Activated naive CD8-positive, alpha-beta T cell treated with anti-CD3 and anti-CD28 coated beads, Interleukin-2, amount 50 U/mL, for 16 hours (primary cell): ENCODE measurements around the gene SLC12A3.

Experiments
- DNase-seq: peaks from one replicate; pipeline ENCODE4 v3.0.0-alpha.2; 2020; ENCODE audit warnings: low read depth, low spot score

SLC12A3 gene

DNA sequence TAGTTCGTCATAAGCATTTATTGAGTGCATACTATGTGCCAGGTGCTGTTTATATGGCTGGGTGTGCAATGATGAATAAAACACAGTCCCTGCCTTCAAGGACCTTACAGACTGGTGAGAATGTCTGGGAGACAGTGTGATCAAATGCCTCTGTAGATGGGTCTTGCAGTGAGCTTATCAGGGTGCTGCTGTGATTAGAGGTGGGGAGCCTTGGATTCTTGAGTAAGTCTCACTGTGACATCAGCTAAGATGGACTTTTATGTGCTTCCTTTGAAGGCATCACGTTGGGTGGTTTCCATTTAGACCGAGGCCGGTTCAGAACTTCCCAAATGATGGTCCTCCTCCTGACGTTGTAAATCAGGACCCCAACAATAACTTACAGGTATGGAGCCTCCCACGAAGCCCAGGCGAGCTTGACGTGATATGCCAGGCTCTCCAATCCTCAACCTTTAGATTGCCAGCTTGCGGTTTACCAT is 76.9 kb downstream of the SLC12A3 start:
- DNase-seq, result no peak

DNA sequence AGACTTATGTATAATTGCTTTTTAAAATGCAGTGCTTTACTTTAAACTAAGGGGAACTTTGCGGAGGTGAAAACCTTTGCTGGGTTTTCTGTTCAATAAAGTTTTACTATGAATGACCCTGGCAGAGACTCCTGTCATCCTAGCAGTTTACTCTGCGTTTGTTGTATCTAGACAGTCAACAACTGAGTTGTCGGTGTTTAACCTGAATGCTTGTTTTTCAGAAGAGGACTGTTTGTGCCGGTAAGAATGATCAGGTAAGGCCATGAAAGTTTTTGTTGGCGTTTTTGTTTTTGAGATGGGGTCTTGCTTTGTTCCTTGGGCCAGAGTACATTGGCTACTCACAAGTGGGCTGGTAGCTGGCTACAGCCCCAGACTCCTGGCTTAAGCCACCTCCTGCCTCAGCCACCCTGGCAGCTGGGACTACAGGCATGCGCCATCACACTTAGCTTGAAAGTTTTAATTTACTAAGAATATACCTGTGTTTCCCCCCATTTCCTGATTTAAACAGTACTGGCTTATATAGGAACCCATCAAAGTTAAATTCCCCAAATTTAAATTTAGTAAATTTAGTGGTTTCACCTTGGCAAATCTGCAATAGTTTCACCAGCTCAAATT is 78.9 kb downstream of the SLC12A3 start:
- no peak for DNase-seq

DNA sequence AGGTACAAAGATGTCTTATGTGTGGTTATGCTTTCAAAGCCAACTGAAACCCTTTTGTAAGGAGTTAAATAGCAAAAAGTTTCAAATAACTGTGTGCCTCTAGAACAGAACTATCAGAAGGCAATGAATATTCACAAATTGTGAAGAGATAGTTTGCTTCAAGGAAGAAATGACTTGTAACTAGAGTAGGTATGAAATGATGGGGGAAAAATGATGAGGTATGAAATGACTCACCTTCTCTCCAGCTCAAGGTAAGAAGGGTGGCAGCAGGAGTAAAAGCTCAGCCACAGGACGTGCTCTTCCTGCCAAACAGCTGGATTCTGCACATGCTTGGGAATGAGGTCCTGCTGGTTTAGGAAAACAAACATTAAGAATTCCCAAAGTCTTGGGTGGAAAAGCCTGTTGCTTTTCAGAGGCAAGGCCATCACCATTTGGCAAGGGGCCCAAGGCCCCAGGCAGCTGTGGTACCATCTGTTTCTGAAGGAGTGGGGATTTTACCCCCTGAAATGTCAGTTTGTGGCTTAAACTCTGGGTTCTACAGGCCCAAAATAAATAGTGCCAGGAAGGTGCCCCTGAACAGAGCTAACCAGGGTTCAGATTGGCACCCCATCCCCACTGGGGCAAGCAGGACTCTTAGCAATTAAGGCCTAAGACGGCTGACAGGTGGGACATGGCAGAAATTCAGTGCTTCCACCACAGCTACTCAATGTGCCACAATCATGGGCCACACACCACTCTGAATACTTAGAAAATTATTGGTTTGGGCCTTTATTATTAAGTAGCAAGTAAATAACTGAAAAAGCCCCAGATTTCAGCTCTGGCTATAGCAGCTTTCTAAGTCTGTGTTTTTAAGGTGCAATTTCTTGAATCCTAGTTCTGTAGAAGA is 80.2 kb downstream of the SLC12A3 start:
- DNase-seq, result no peak

DNA sequence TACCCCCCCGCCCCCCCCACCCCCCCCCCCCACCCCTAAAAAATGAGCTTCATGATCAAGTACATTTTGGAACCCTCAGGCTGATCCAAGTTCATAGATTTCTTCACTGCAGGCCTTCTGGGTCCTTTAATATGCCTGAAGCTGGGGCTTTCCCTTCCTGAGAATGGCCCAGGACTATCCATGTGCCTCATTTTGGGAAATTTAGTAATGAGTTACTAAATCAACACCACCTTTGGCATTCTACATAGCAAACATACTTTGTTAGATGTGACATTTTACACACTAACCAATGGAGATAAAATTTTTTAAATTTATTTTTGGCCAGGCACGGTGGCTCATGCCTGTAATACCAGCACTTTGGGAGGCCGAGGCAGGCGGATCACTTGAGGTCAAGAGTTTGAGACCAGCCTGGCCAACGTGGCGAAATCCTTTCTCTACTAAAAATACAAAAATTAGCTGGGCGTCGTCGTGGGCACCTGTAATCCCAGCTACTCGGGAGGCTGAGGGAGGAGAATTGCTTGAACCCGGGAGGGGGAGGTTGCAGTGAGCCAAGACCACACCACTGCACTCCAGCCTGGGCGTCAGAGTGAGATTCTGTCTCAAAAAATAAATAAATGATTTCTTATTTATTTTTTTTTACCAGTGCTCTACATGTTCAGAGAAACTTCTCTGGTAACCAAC is 81.0 kb downstream of the SLC12A3 start:
- DNase-seq, result no peak

DNA sequence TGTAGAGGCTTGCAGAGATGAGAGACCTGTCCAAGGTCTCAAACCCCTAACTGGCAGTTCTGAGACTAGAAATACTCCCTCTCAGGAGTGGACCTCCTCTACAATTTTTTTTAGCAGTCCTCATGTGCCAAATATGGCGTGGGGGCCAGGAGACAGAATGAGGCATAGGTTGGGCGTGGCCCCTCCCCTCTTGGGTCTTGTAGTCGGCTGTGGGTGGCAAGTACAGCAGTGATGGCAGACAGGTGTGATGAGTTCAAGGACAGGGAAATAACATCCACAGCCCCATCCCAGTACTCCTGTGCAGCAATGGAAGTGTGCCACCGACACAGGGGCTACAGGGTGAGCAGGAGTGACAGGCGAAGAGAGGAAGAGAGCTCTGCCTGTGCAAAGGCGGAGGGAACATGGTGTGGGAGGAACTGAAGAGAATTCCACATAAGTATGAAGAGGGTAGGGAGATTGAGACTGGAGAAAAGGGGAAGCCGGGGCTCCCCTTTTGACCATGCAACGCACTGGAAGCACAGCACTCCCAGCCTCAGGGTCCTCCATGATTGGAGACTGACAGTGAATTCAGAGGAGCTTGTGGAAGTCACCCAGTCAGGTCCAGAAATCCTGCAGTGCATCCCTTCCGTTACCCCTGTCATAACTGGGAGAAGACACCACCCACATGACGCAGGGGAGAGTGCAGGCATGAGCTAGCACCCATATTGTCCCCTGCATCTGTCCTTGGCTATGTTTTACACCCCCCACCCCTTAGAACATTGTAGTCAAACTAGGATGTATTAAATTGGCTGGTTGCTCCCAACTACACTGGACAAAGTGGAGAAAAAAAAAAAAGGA is 82.0 kb downstream of the SLC12A3 start:
- DNase-seq, result no peak

DNA sequence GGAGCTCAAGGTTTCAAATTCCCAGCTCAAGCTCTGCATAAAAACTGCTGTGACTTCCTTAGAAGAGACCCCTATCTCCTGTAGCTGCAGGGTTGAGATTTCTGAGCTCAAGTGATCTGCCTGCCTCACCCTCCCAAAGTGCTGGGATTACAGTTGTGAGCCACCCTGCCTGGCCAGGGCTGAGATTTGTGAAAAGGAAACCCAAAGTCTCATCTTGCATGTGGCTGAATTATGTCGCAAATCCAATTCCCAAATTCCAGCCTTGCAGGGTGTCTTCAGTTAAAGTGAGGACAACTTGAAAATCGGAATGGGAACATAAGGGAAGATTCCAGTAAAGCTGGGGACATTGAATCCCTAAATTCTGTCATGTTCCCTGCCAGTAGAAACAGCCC is 82.6 kb downstream of the SLC12A3 start:
- DNase-seq, result no peak

DNA sequence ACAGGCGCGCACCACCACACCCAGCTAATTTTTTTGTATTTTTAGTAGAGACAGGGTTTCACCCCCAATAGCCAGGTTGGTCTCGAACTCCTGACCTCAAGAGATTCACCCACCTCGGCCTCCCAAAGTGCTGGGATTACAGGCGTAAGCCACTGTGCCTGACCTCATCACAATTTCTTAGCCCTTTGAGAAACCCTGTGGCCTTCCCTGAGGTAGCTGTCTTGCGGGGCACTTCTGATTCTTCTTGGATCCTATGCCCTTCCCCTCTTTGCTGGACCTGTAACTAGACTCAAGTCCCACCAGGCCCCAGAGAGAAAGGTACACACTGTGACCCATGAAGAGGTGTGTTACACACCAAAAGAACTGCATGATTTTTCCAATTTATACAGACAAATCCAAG is 83.2 kb downstream of the SLC12A3 start:
- no peak for DNase-seq

DNA sequence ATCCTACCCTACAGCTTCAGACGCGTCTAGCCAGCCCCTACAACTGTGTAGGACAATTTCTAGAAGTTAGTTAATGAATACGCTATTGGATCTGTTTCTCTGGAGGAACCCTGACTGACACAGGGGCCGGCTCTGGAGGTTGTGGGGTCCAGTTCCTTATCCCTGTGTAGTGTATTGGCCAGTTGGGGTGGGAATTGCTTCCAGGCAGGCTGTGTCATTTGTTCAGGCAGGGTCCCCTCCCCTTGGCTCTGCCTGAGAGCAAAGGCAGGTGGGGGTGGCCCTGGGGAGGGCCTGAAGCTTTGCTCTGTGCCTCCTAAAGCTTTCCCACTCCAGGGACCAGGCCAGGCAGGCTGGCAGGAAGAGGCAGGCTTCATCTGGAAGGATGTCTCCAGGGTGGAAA is 85.0 kb downstream of the SLC12A3 start:
- DNase-seq, result no peak

DNA sequence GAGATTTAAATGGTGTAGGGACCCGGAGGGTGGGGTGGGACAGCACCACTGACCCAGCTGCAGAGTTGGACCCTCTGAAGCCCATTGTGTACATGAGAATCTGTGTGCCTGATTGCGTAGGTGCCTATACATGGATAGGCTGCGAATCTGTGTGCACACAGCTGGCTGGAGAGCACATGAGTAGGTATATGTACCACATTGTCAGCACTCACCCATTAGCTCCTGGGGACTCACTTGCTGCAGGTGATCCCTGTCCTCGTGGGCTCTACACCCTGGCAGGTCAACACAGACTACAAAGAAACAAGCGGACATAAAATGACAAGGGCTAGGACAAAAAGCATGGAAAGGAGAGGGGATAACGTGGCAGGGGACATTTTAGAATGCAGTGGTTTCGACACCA is 85.4 kb downstream of the SLC12A3 start:
- DNase-seq, result no peak

DNA sequence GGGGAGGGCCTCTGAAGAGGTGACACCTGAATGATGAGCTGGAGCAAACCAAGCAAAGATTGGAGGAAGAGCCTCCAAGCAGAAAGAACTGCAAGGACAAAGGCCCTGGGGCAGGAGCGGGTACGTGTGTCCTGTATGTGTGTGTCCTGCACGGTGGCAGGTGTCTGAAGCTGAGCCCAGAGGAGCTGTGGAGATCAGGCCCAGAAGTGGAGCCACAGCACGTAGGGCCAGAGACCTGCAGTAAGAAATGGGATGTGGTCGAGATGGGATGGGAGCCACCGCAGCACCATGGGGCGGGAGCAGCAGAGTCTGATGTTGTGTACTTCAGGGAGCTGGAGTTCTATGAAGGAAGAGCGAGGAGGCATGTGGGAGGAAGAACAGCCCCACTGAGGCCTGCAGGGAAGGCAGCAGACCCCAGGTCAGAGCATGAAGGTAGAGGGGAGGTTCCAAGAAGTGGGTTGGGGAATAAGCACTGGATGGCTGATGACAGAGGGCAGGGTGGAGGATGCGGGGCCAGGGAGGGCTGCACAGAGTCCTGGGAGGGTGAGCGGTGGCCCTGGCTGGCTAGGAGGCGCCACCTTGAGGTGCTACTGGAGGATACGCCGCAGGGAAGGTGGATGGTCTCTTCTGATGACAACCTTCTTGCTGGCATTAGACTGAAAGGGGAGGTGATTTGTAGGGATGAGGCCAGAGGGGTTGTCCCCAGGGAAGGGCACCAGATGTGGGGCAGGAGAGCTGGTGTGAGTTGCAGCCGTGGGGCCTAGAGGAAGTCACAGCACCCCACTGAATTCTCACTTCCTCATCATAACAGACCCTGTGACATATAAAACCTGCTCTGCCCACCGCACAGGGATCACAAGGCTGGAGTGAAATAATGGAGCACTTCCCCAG is 86.1 kb downstream of the SLC12A3 start:
- DNase-seq, result no peak

DNA sequence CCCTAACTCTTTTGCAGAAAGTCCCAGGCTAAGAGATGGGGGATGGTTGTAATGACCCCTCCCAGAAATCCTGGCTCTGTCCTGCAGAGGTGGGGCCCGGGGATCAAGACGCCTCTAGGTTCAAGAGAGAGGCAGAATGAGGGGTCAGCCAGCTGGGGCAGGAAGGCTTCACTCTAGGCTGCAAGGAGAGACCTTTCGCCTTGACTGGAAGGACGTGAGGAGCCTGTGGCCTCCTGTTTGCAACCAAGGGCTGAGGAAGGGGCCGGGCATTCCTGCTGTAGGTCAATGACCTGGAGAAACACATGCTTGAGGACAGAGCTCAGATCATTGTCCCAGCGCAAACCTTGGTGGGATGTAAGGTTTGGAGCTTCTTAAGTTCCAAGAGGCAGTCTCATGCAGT is 88.0 kb downstream of the SLC12A3 start:
- no peak for DNase-seq

DNA sequence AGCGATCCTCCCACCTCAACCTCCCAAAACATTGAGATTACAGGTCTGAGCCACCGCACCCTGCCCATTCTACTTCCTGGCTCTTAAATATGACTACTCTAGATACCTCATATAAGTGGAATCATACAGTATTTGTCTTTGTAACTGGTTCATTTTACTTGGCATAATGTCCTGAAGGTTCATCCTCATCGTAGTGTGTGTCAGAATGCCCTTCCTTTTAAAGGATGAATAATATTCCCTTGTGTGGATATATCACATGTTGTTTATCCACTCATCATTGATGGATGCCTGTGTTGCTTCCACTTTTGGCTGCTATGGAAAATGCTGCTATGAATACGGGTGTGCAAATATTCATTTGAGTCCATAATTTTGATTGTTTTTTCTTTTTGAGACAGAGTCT is 91.1 kb downstream of the SLC12A3 start:
- no peak for DNase-seq

DNA sequence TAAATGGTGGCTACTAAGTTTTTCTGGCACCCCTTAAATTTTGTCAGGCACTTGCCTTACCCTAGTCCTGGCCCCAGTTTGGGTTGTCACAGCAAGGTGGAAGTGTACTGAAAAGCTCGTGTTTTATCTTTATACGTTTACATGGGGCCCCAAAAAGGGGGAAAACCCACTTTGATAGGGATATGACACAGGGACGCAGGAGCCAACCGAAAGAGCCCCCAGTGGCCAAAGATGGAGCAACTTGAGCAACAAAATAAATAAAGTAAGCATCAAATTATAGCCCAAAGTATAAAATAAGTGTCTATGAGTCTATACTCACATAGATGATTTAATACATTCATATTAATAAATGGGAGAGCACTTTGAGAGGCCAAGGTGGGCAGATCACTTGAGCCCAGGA is 91.7 kb downstream of the SLC12A3 start:
- no peak for DNase-seq

DNA sequence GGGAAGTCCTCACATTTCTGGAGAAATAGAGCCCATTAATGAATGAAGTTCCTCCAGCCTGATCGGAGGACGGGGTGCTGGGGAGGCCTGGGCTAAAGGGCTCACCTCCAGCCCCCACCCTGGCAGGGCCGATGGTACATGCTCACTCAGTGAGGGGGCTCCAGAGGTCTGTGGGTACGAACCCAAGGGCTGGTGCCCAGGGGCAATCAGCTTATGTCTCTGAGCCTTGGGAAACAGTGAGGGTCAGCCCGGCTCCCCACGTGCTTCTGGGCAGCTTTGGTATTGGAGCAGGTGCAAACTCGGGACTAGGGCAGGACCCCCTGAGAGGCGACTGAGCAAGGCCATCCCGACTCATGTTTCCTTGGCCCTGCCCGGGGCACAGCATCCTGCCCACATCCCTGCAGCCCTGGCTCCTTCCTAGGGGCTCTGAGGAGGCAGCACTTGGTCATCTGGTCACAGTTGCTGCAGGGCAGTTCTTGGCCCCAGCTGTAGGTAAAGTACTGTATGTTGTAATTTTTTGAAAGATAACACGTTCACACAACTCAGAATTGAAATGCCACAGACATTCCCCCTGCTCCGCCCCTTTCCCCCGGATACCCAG is 95.8 kb downstream of the SLC12A3 start:
- DNase-seq, result no peak

DNA sequence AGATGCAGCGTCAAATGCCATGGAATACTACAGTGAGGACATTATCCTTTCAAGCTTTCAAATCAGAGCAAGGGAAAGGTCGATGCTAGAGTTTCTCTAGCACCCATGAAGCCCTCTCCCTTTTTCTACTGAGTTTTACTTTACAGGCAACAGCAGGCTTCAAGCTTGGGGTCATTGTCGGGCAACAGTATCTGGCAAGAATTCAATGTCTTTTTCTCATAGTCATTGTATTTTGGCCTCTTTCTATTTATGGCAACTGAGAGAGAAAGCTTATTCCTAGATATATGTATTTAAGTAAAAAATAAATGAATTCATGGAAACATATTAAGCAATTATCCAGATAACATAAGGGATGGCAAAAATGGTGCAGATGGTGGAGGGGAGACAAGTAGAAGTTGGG is 96.4 kb downstream of the SLC12A3 start:
- DNase-seq, result no peak

DNA sequence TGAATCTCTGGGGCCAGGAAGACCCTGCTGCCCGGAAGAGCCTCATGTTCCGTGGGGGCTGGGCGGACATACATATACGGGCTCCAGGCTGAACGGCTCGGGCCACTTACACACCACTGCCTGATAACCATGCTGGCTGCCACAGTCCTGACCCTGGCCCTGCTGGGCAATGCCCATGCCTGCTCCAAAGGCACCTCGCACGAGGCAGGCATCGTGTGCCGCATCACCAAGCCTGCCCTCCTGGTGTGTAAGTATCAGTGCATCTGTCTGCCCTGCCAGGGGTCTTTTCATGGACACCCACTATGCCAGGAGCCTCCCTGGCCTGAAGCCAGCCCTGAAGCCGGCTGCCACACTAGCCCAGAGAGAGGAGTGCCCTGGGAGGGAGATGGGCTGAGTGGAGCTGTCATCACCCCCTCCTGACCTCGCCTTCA is 96.9 kb downstream of the SLC12A3 start, which contains the start of gene CETP:
Gene CETP (plus strand): TSS at position 100 of the 431 bp plus-strand sequence. CDS start 30 bp downstream, at position 130.
- DNase-seq, result no peak

DNA sequence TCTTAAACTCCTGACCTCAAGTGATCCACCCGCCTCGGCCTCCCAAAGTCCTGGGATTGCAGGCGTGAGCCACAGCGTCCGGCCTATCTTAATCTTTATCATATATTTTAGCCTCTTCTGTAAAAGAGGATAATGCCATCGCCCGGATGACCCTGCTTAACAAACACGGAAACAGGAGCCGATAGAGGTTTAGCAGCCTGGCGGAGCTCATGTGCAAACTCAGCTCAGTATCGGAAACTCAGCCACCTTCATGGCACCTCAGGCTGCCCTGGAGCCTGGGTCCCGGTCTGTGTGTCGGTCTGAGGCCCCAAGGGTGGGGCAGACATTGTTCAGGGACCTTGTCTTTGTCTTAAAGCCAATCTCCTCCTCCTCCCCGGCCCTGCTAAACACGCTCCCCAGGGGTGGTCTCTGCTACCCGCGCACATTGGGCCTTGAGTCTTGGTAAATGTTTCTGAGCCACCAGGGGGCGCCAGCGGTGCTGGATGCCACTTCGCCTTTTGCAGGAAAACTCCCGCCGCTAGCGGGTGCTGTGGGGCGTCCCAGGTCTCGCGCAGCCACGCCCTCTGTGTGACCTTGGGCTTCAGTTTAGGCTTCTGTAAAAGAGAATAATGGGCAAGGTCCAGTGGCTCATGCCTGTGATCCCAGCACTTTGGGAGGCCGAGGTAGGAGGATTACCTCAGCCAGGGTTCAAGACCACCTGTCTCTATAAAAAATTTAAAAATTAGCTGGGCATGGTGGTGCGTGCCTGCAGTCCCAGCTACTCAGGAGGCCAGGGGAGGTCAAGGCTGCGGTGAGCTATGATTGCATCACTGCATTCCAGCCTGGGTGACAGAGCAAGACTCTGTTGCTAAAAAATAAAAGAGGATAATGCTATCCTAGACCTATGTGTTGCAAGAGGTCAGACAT is 99.5 kb downstream of the SLC12A3 start:
- DNase-seq, result peak; percentile 96
